Medulla oblongata (tissue), 1 donor: ENCODE measurements around the gene TAL1.

Source experiments
- DNase-seq: peaks from one replicate; pipeline ENCODE4 v3.0.0-alpha.2; 2015; ENCODE audit errors: extremely low spot score

Gene TAL1

DNA sequence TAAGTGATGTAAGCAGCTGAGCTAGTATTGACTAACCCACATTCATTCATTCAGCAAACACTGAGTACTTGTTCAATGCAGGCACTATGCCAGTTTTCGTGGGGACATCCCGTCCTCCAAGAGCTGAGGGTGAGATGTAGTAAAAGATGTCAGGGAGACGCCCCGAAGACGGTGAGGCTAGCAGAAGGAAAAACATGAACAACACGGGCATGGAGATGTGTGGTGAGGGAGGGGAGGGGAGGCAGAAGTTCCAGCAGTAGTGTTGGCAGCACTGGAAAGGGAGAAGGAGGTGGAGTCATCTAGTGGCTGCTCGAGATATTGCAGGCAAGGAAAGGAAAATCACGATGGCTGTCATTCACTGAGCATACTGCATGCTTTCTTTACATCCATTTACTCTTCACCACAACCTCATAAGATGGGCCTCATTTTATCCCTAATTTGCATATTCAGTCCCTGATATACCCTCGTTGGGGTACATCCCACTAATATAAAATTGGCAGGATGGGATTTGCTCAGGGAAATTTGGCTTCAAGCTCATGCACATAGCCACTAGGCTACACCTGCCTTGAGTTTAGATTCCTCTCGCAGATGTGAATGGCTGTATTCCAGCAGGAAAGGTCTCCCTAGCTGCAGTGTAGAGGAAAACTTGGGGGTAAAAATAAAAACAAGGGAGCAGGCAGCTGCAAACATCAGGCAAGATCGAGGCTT, 56.6 kb downstream of the TAL1 start:
- peak; percentile 80 for DNase-seq

DNA sequence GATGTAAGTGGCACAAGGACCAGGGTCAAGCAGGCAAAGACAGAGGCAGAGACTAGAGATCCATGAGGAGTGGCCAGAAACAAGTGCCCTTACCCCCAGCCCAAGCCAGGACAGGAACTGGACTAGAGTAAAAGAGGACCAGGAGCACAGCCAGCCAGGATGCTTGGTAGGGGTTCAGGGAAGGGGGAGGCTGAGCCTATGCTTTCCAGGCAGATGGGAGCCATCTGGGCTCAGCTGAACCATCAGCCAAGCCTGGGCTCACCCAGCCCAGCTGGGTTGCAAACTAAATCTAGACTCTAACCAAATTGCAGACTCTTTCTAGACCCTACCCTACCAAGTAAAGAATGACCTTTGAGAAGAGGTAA, 57.4 kb downstream of the TAL1 start:
- no peak for DNase-seq

DNA sequence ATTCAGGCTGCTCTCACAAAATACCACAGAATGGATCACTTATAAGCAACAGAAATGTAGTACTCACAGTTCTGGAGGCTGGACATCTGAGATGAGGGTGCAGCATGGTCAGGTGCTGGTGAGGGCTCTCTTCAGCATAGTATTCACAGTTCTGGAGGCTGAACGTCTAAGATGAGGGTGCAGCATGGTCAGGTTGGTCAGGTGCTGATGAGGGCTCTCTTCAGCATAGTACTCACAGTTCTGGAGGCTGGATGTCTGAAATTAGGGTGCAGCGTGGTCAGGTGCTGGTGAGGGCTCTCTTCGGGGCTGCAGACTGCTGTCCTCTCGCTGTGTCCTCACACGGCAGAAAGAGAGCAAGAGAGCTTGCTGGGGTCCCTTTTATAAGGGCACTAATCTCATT, 59.2 kb downstream of the TAL1 start:
- no peak for DNase-seq
